ENCODE results near the gene PTPN18. TPM values are rescaled to one million over a fixed set of nuclear protein-coding genes. Genes with fewer than 3 reads are reported as not detected.

The PTPN18 gene
- 10 to 100 TPM; 30.6 to 33.4 TPM for total RNA-seq

GRCh38 chr2:130355578-130356431 is at the start of gene PTPN18:
TSS of gene PTPN18 (plus strand) at chr2:130356056. CDS start at chr2:130356108, 52 bp downstream.

GRCh38 chr2:130342533-130343275 is 13.2 kb upstream of the PTPN18 start, which contains the start of gene IMP4:
TSS of gene IMP4 (plus strand) at chr2:130342897. CDS start at chr2:130342933, 36 bp downstream.

Small RNA genes within 50 kb of the gene (small RNA-seq; reads per million reads assigned to genes)
- 0 reads per million in 2 donors for gene AC132479.1

Other genes starting within 250 kb of the PTPN18 start
- not detected for gene POTEF, start 226.8 kb upstream of the PTPN18 start, total RNA-seq
- gene CCDC74B, start 210.9 kb upstream of the PTPN18 start, total RNA-seq = 1 to 10 TPM; 1.7 to 4.1 TPM
- 10 to 100 TPM; 24.1 to 39.0 TPM for gene SMPD4, start 174.5 kb upstream of the PTPN18 start, total RNA-seq
- 100 to 1,000 TPM in 1 of 2 donors, 10 to 100 TPM in 1; 76.4 to 142 TPM for gene MZT2B, start 173.8 kb upstream of the PTPN18 start, total RNA-seq
- not detected for gene TUBA3E, start 157.6 kb upstream of the PTPN18 start, total RNA-seq
- gene IMP4, start 13.2 kb upstream of the PTPN18 start, total RNA-seq = 100 to 1,000 TPM in 1 of 2 donors, 10 to 100 TPM in 1; 82.9 to 147 TPM
- not detected for gene POTEI, start 153.3 kb downstream of the PTPN18 start, total RNA-seq
- not detected for gene CFC1B, start 165.2 kb downstream of the PTPN18 start, total RNA-seq
- not detected for gene CFC1, start 243.5 kb downstream of the PTPN18 start, total RNA-seq

Measured in melanocyte of skin (primary cell).